Kidney epithelial cell (primary cell): ENCODE measurements around the gene ASZ1. TPM values are rescaled to one million over a fixed set of nuclear protein-coding genes. Genes with fewer than 3 reads are reported as not detected.

Experiments
- DNase-seq: peaks from one replicate; pipeline ENCODE4 v3.0.0-alpha.2; 2010; ENCODE audit warnings: low read depth
- H3K27me3 ChIP-seq: 2 replicates; pipeline ENCODE4 v1.6.0; 2011; ENCODE audit warnings: low read length; ENCODE audit not compliant: control insufficient read depth, insufficient read depth
- H3K36me3 ChIP-seq: 2 replicates; pipeline ENCODE4 v1.5.1; 2011; ENCODE audit warnings: low read length; ENCODE audit not compliant: control insufficient read depth, insufficient read depth
- H3K4me3 ChIP-seq: 2 replicates; pipeline ENCODE4 v1.5.1; 2011; ENCODE audit warnings: low read depth, mild to moderate bottlenecking, control low read depth, low read length
- total RNA-seq: library from RNA; depleted of rRNA; stranded (reverse); fragments of >200 nt; gene quantifications from 2 replicates; pipeline ENCODE4 v1.2.3, GENCODE V29; 2015
- TF ChIP-seq, protein P1 (sequence below): IDR thresholded peaks from 2 replicates; pipeline ENCODE4 v1.5.1; 2011; ENCODE audit warnings: mild to moderate bottlenecking, moderate library complexity, low read length, control low read depth, inconsistent platforms; ENCODE audit not compliant: insufficient read depth, poor library complexity, severe bottlenecking

ASZ1 gene
- total RNA-seq, 1 donor from 2014 or later, result not detected

DNA sequence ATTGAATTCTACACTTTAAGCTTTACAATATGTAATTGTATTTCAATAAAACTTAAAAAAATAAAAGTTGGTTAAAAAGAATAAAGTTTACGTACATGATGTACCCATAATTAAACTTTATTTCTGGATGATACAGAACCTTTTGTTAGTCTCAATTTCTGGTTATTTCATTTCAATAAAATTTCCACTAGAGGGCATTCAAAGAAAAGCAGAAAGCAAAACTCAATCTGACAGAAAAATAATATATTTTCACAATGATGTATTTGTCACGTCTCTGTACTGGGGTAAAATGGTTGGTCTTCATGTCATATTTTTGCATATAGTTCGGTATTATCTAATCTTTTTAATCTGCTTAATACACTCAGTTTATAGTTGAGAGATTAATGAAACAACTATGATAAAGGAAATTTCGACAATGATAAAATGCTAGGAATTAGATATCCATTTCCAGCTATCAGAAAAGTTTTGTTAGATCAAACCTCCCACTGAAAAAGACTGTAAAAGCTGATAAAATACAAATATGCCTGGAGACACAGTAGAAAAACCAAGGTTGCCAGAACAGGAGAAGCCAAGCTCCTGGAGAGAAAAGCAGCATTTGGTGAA lies 27.4 kb downstream of the ASZ1 start:
- no peaks in the 10 kb centered on the region for H3K36me3 ChIP-seq

GRCh38 chr7:117395743-117396142 lies 31.6 kb downstream of the ASZ1 start:
- Histone ChIP-seq H3K4me3 (no peak overlapping the region), H3K36me3 (no peaks in the 10 kb centered on the region), H3K27me3 (no peaks in the 10 kb centered on the region)
- TF ChIP-seq, protein P1, sequence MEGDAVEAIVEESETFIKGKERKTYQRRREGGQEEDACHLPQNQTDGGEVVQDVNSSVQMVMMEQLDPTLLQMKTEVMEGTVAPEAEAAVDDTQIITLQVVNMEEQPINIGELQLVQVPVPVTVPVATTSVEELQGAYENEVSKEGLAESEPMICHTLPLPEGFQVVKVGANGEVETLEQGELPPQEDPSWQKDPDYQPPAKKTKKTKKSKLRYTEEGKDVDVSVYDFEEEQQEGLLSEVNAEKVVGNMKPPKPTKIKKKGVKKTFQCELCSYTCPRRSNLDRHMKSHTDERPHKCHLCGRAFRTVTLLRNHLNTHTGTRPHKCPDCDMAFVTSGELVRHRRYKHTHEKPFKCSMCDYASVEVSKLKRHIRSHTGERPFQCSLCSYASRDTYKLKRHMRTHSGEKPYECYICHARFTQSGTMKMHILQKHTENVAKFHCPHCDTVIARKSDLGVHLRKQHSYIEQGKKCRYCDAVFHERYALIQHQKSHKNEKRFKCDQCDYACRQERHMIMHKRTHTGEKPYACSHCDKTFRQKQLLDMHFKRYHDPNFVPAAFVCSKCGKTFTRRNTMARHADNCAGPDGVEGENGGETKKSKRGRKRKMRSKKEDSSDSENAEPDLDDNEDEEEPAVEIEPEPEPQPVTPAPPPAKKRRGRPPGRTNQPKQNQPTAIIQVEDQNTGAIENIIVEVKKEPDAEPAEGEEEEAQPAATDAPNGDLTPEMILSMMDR, result no peak
- no peak for DNase-seq

More for the DNA sequence above, 27.4 kb downstream of the ASZ1 start:
- TF ChIP-seq, protein P1, result peak; percentile 27
- Histone ChIP-seq H3K27me3 (no peaks in the 10 kb centered on the region), H3K4me3 (no peak overlapping the region)
- DNase-seq, result no peak

DNA sequence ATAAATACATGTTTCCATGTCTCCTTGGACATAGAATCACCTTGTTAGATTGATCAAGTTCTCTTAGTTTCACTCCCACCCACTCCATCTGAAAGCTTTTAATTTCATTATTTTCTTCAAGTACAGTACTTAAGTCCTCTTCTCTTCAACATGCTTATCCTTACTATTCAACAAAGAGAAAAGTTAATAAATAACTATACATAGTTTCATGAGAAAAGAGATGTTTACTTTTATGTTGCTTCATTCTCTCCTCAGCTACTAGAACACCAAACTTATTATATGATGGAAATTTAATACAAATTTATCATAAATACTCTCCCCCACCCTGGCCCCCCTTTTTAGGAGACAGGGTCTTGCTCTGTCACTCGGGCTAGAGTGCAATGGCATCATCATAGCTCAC lies 33.5 kb downstream of the ASZ1 start:
- H3K27me3 ChIP-seq, result no peaks in the 10 kb centered on the region
- TF ChIP-seq, protein P1, result no peak
- DNase-seq, result no peak
- H3K4me3 ChIP-seq, result no peak overlapping the region
- H3K36me3 ChIP-seq, result no peaks in the 10 kb centered on the region

GRCh38 chr7:117389871-117390270 lies 37.4 kb downstream of the ASZ1 start:
- Histone ChIP-seq H3K36me3 (no peaks in the 10 kb centered on the region), H3K27me3 (no peaks in the 10 kb centered on the region), H3K4me3 (no peak overlapping the region)
- TF ChIP-seq, protein P1, result no peak
- DNase-seq, result no peak

- Histone ChIP-seq H3K4me3 (no peak overlapping the region), H3K36me3 (no peaks in the 10 kb centered on the region), H3K27me3 (no peaks in the 10 kb centered on the region)
- TF ChIP-seq, protein P1, result no peak
- no peak for DNase-seq
Measured at GRCh38 chr7:117386110-117386706, 41.1 kb downstream of the ASZ1 start.
